NT2/D1 (cell line): ENCODE results near the gene GTF2H3.

Source experiments
- SUZ12 ChIP-seq: IDR thresholded peaks from 2 replicates; pipeline ENCODE4 v1.6.1; 2011; ENCODE audit not compliant: insufficient read length, insufficient read depth; ENCODE audit errors: extremely low read depth
- YY1 ChIP-seq: IDR thresholded peaks from 2 replicates; pipeline ENCODE4 v1.6.1; 2011; ENCODE audit not compliant: insufficient read length, insufficient read depth
- ZNF274 ChIP-seq: IDR thresholded peaks from 2 replicates; pipeline ENCODE4 v1.6.1; 2011; ENCODE audit warnings: mild to moderate bottlenecking, low read depth, low read length

DNA sequence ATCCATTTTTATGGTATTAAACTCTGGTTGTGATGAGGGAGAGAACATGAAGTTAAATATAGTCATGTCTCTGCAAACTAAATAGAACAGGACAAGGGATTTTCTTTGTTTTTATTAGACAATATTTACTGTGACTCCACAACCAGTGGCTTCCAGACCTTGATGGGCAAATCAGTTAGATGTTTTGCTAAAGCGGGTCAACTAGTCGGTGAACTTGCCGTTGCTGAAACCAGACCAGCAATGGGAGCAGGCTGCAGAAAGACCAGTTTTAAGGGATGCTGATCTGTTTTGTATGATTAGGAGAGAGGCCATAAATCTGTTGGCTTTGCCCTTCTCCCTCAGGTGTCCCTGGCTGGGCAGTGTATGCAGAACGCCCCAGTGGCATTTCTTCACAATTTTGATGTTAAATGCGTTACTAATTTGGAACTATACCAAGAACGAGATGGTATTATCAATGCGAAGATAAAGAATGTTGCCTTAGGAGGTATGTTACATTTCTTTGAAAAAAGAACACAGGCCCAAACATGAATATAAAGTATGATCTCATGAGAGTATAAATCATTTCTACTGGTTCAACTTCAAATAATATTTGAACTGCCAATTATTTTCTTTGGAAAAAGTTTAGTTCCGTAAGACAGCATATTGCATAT lies 56.7 kb downstream of the GTF2H3 start:
- no peak for TF ChIP-seq YY1
- TF ChIP-seq SUZ12, result no peak
- no peak for TF ChIP-seq ZNF274
